GM23248 (cell line): ENCODE measurements around the gene PCBP1. TPM values are rescaled to one million over a fixed set of nuclear protein-coding genes. Genes with fewer than 3 reads are reported as not detected.
A peak's percentile ranks its signal among the peaks of the same experiment; 100 is the strongest.

Experiments used
- DNase-seq: peaks from one replicate; pipeline ENCODE4 v3.0.0-alpha.2; 2015
- H2AFZ ChIP-seq: fragments of 200-600 bp; sonication (generic); 2 replicates; pipeline ENCODE4 v1.6.1; 2016; ENCODE audit warnings: antibody characterized with exemption
- H3F3A ChIP-seq: fragments of 200-600 bp; sonication (generic); 2 replicates; pipeline ENCODE4 v1.6.1; 2016; ENCODE audit warnings: mild to moderate bottlenecking, antibody characterized with exemption, mixed run types; ENCODE audit not compliant: insufficient read depth
- H3K27ac ChIP-seq: fragments of 200-600 bp; sonication (generic); 2 replicates; pipeline ENCODE4 v1.5.1; 2016; ENCODE audit warnings: mild to moderate bottlenecking
- H3K27me3 ChIP-seq: fragments of 200-600 bp; sonication (generic); replicated peaks from 2 replicates; pipeline ENCODE4 v1.6.1; 2016; ENCODE audit warnings: mild to moderate bottlenecking; ENCODE audit not compliant: insufficient read depth
- H3K36me3 ChIP-seq: fragments of 200-600 bp; sonication (generic); 2 replicates; pipeline ENCODE4 v1.6.1; 2016; ENCODE audit warnings: low read depth, mild to moderate bottlenecking
- H3K4me1 ChIP-seq: fragments of 200-600 bp; sonication (generic); 2 replicates; pipeline ENCODE4 v1.6.1; 2016; ENCODE audit warnings: mild to moderate bottlenecking; ENCODE audit not compliant: insufficient read depth
- H3K4me2 ChIP-seq: fragments of 200-600 bp; sonication (generic); one replicate; pipeline ENCODE4 v1.6.1; 2016; ENCODE audit warnings: mild to moderate bottlenecking; ENCODE audit not compliant: unreplicated experiment
- H3K4me3 ChIP-seq: fragments of 200-600 bp; sonication (generic); 2 replicates; pipeline ENCODE4 v1.5.1; 2016; ENCODE audit warnings: mild to moderate bottlenecking
- H3K79me2 ChIP-seq: fragments of 200-600 bp; sonication (generic); 2 replicates; pipeline ENCODE4 v1.6.1; 2016; ENCODE audit warnings: mild to moderate bottlenecking; ENCODE audit not compliant: insufficient read depth
- H3K9ac ChIP-seq: fragments of 200-600 bp; sonication (generic); 2 replicates; pipeline ENCODE4 v1.6.1; 2016; ENCODE audit warnings: mild to moderate bottlenecking
- H3K9me2 ChIP-seq: fragments of 200-600 bp; sonication (generic); 2 replicates; pipeline ENCODE4 v1.6.1; 2016; ENCODE audit warnings: mixed run types, mild to moderate bottlenecking, moderate library complexity; ENCODE audit not compliant: insufficient read depth
- H3K9me3 ChIP-seq: fragments of 200-600 bp; sonication (generic); one replicate; pipeline ENCODE4 v1.6.1; 2017; ENCODE audit warnings: low read depth
- H4K20me1 ChIP-seq: fragments of 200-600 bp; sonication (generic); 2 replicates; pipeline ENCODE4 v1.6.0; 2016; ENCODE audit not compliant: insufficient read depth
- EZH2 ChIP-seq: fragments of 200-600 bp; sonication (generic); IDR thresholded peaks from 2 replicates; pipeline ENCODE4 v1.6.1; 2018; ENCODE audit warnings: antibody characterized with exemption, mild to moderate bottlenecking; ENCODE audit not compliant: insufficient read depth, poor library complexity, severe bottlenecking
- EZH2phosphoT487 ChIP-seq: fragments of 200-600 bp; sonication (generic); IDR thresholded peaks from 2 replicates; pipeline ENCODE4 v1.6.1; 2018; ENCODE audit warnings: antibody characterized with exemption, moderate library complexity, mild to moderate bottlenecking, low read depth; ENCODE audit not compliant: insufficient read depth
- WGBS, 2 experiments: methylation state at CpG; one replicate each; pipeline ENCODE4 v1.1.6; 2015 to 2017; ENCODE audit warnings: low lambda C conversion rate in 2 of 2, low coverage in 1 of 2; ENCODE audit errors: missing lambda C conversion rate in 2 of 2; 5-methylcytosine and 5-hydroxymethylcytosine counted together
- in situ Hi-C: fragments of 300-500 bp; cut with MboI; formaldehyde crosslinking; loops from 2 replicates; pipeline ENCODE4 v1.15.0; 2020
- polyA plus RNA-seq: library from polyadenylated mRNA; unstranded; fragments of >200 nt; fragmentation: Nextera tagmentation; extraction: Ambion mirVana; gene quantifications from 2 replicates; pipeline ENCODE4 v1.2.1, GENCODE V29; 2016
- total RNA-seq: library from RNA; depleted of rRNA; stranded (reverse); fragments of >200 nt; shearing (Covaris generic); gene quantifications from 2 replicates; pipeline ENCODE4 v1.2.3, GENCODE V29; 2014

Gene PCBP1
- total and polyA plus RNA-seq, 2 experiments from 2014 or later, result 29.8 to 167 TPM

GRCh38 chr2:70094171-70094977 is 7.1 kb downstream of the PCBP1 start:
- H3K4me3 ChIP-seq, result no peak overlapping the region
- WGBS, 2 experiments, result 88 to 90% methylated on average over 5 of the region's 5 CpGs
- peaks cover 14% of the 10 kb centered on the region for H3K79me2 ChIP-seq
- H3K27ac ChIP-seq, result peak overlapping the region; percentile 74
- H3K27me3 ChIP-seq, result no peaks in the 10 kb centered on the region
- H3K36me3 ChIP-seq, result no peaks in the 10 kb centered on the region
- no peaks in the 10 kb centered on the region for H3K9me2 ChIP-seq
- H3K4me1 ChIP-seq, result peaks cover 10% of the 10 kb centered on the region
- in situ Hi-C loops, result no loop called here
- peak overlapping the region; percentile 76 for H2AFZ ChIP-seq
- no peaks in the 10 kb centered on the region for H4K20me1 ChIP-seq
- TF ChIP-seq EZH2 (no peak), EZH2phosphoT487 (no peak)
- no peak overlapping the region for H3K4me2 ChIP-seq
- peaks cover 28% of the 10 kb centered on the region for H3F3A ChIP-seq
- H3K9ac ChIP-seq, result peak overlapping the region; percentile 56
- no peak for DNase-seq
- H3K9me3 ChIP-seq, result no peaks in the 10 kb centered on the region

- 20 to 28% methylated on average over 5 of the region's 5 CpGs for WGBS, 2 experiments
- H3K9ac ChIP-seq, result peak overlapping the region; percentile 56
- H3F3A ChIP-seq, result peaks cover 22% of the 10 kb centered on the region
- H2AFZ ChIP-seq, result peak overlapping the region; percentile 76
- H3K4me3 ChIP-seq, result no peak overlapping the region
- H3K4me2 ChIP-seq, result no peak overlapping the region
- H3K36me3 ChIP-seq, result no peaks in the 10 kb centered on the region
- TF ChIP-seq EZH2 (no peak), EZH2phosphoT487 (no peak)
- no peaks in the 10 kb centered on the region for H3K27me3 ChIP-seq
- H4K20me1 ChIP-seq, result no peaks in the 10 kb centered on the region
- peak overlapping the region; percentile 74 for H3K27ac ChIP-seq
- H3K4me1 ChIP-seq, result peaks cover 10% of the 10 kb centered on the region
- H3K9me2 ChIP-seq, result no peaks in the 10 kb centered on the region
- H3K9me3 ChIP-seq, result no peaks in the 10 kb centered on the region
- DNase-seq, result peak; percentile 86
- H3K79me2 ChIP-seq, result peaks cover 7% of the 10 kb centered on the region
- in situ Hi-C loops, result no loop called here
These were observed 7.9 kb downstream of the PCBP1 start for GRCh38 chr2:70094978-70095719.

GRCh38 chr2:70095720-70096670 is 8.7 kb downstream of the PCBP1 start:
- peaks cover 13% of the 10 kb centered on the region for H3F3A ChIP-seq
- no peaks in the 10 kb centered on the region for H3K27me3 ChIP-seq
- TF ChIP-seq EZH2, result no peak
- no peak for TF ChIP-seq EZH2phosphoT487
- peaks cover 10% of the 10 kb centered on the region for H3K4me1 ChIP-seq
- H3K79me2 ChIP-seq, result no peaks in the 10 kb centered on the region
- no peak for DNase-seq
- H3K9me3 ChIP-seq, result no peaks in the 10 kb centered on the region
- H3K4me3 ChIP-seq, result no peak overlapping the region
- H3K4me2 ChIP-seq, result no peak overlapping the region
- H3K9ac ChIP-seq, result peak overlapping the region; percentile 56
- in situ Hi-C loops, result no loop called here
- no peaks in the 10 kb centered on the region for H4K20me1 ChIP-seq
- peak overlapping the region; percentile 74 for H3K27ac ChIP-seq
- H2AFZ ChIP-seq, result peak overlapping the region; percentile 76
- no peaks in the 10 kb centered on the region for H3K36me3 ChIP-seq
- 91 to 93% methylated on average over 16 of the region's 16 CpGs for WGBS, 2 experiments
- H3K9me2 ChIP-seq, result no peaks in the 10 kb centered on the region

GRCh38 chr2:70098032-70098431 is 10.8 kb downstream of the PCBP1 start:
- Histone ChIP-seq H3K27me3 (no peaks in the 10 kb centered on the region), H3K9me2 (no peaks in the 10 kb centered on the region), H3K9ac (no peak overlapping the region), H3F3A (peaks cover 9% of the 10 kb centered on the region; the same call in 1 of the 2 replicates), H3K4me3 (no peak overlapping the region), H3K27ac (no peak overlapping the region), H3K4me1 (peaks cover 10% of the 10 kb centered on the region), H3K36me3 (no peaks in the 10 kb centered on the region), H3K4me2 (no peak overlapping the region), H3K9me3 (no peaks in the 10 kb centered on the region), H3K79me2 (no peaks in the 10 kb centered on the region), H4K20me1 (no peaks in the 10 kb centered on the region), H2AFZ (no peak overlapping the region)
- in situ Hi-C loops, result no loop called here
- no peak for DNase-seq
- no peak for TF ChIP-seq EZH2phosphoT487
- 85 to 87% methylated on average over 4 of the region's 4 CpGs for WGBS, 2 experiments
